Keratinocyte (primary cell): Measurements from ENCODE around the gene SPEM3.

Experiments used
- CTCF ChIP-seq, 3 experiments: IDR thresholded peaks in 1 of 3; conservative IDR thresholded peaks in 1 of 3; optimal IDR thresholded peaks in 1 of 3; 2 replicates in 2 of 3; 3 replicates in 1 of 3; pipeline versions ENCODE3 to v1.5.1; 2011; ENCODE audit warnings: low read length in 3 of 3, mild to moderate bottlenecking in 3 of 3, moderate library complexity in 2 of 3, control low read depth in 1 of 3, inconsistent platforms in 1 of 3; ENCODE audit not compliant: insufficient read depth in 2 of 3; ENCODE audit errors: extremely low read depth in 1 of 3
- EZH2 ChIP-seq: IDR thresholded peaks from one replicate; pipeline ENCODE4 v1.6.1; 2012; ENCODE audit warnings: inconsistent platforms, mild to moderate bottlenecking, low read length, moderate library complexity

- TF ChIP-seq CTCF (optimal IDR thresholded peaks at IDR 0.05 in 1 of 3, IDR thresholded peaks at IDR 0.05 in 1 of 3, conservative IDR thresholded peaks at IDR 0.05 in 1 of 3; ENCODE audit: extremely low read depth in 1 of 3, insufficient read depth in 2 of 3, low read length in 3 of 3) (no peak), EZH2 (no peak)
Measured at GRCh38 chr17:7389924-7390910, 38.4 kb upstream of the SPEM3 start.
